B cell (primary cell): ENCODE results near the gene FPR1. TPM values are rescaled to one million over a fixed set of nuclear protein-coding genes. Genes with fewer than 3 reads are reported as not detected.

Source experiments
- ATAC-seq: fragments of 200-7000 bp; cut with Tn5 transposase; one replicate; pipeline ENCODE4 v1.10.0; 2021; ENCODE audit warnings: low read depth, mild to moderate bottlenecking, moderate number of reproducible peaks, moderate library complexity
- CTCF ChIA-PET: fragments of 350-600 bp; sonication (Branson Sonifier 250); formaldehyde crosslinking; loops from one replicate; lab custom pipeline; 2021; ENCODE audit warnings: antibody characterized with exemption, inconsistent platforms; lab: Charles Lee
- POLR2A ChIA-PET: fragments of 350-600 bp; sonication (Branson Sonifier 250); formaldehyde crosslinking; loops from one replicate; lab custom pipeline; 2021; ENCODE audit warnings: antibody characterized with exemption; lab: Charles Lee
- DNase-seq: peaks from one replicate; pipeline ENCODE4 v3.0.0; 2013
- H2AFZ ChIP-seq: 2 replicates; pipeline ENCODE4 v1.6.1; 2012; ENCODE audit warnings: mild to moderate bottlenecking, low read depth, low read length; ENCODE audit not compliant: insufficient read depth, poor library complexity, severe bottlenecking
- H3K27ac ChIP-seq, 2 donors: 1 replicate in 1 of 2; 2 replicates in 1 of 2; pipeline ENCODE4 v1.5.1; 2012 to 2013; ENCODE audit warnings: low read length in 2 of 2, mild to moderate bottlenecking in 2 of 2, moderate library complexity in 1 of 2
- H3K27me3 ChIP-seq, 4 experiments: fragments of 200-600 bp in 1 of 4; sonication (generic) in 1 of 4; replicated peaks in 1 of 4; 1 replicate in 2 of 4; 2 replicates in 2 of 4; pipeline versions ENCODE4 v1.6.1 to v1.7.0; 2013 to 2016; ENCODE audit warnings: low read length in 3 of 4, mild to moderate bottlenecking in 2 of 4, mixed read lengths in 1 of 4, moderate library complexity in 1 of 4; ENCODE audit not compliant: insufficient read depth in 4 of 4, control insufficient read depth in 3 of 4; ENCODE audit errors: control extremely low read depth in 1 of 4
- H3K36me3 ChIP-seq, 2 experiments: replicated peaks in 1 of 2; 1 replicate in 1 of 2; 2 replicates in 1 of 2; pipeline versions ENCODE4 v1.6.1 to v1.7.1; 2013; ENCODE audit warnings: low read length in 1 of 2; ENCODE audit not compliant: insufficient read depth in 2 of 2, control insufficient read depth in 1 of 2; ENCODE audit errors: control extremely low read depth in 1 of 2, extremely low read depth in 1 of 2
- H3K4me1 ChIP-seq, 2 donors: fragments of 200-600 bp in 1 of 2; sonication (generic) in 1 of 2; 1 replicate in 1 of 2; 2 replicates in 1 of 2; pipeline versions ENCODE4 v1.5.1 to v1.6.1; 2013 to 2017; ENCODE audit warnings: low read length in 2 of 2; ENCODE audit not compliant: control insufficient read depth in 2 of 2, insufficient read depth in 2 of 2
- H3K4me2 ChIP-seq: replicated peaks from 2 replicates; pipeline ENCODE3; 2012; ENCODE audit warnings: mild to moderate bottlenecking, low read depth, low read length; ENCODE audit not compliant: poor library complexity, severe bottlenecking
- H3K4me3 ChIP-seq, 5 experiments: fragments of 200-600 bp in 1 of 5; sonication (generic) in 1 of 5; 1 replicate in 3 of 5; 2 replicates in 2 of 5; pipeline versions ENCODE4 v1.5.1 to v1.7.0; 2011 to 2016; ENCODE audit warnings: low read length in 4 of 5, mild to moderate bottlenecking in 4 of 5, low read depth in 2 of 5, control low read depth in 1 of 5, moderate library complexity in 1 of 5; ENCODE audit not compliant: insufficient read depth in 1 of 5; ENCODE audit errors: control extremely low read depth in 1 of 5, extremely low read depth in 1 of 5
- H3K79me2 ChIP-seq: fragments of 200-600 bp; sonication (generic); one replicate; pipeline ENCODE4 v1.6.0; 2016; ENCODE audit warnings: low read length; ENCODE audit not compliant: control insufficient read depth, insufficient read depth
- H3K9ac ChIP-seq: fragments of 200-600 bp; sonication (generic); 2 replicates; pipeline ENCODE4 v1.6.1; 2017; ENCODE audit warnings: mild to moderate bottlenecking, low read length, moderate library complexity
- H3K9me3 ChIP-seq, 3 donors: one replicate each; pipeline versions ENCODE4 v1.6.1 to v1.7.1; 2013; ENCODE audit warnings: low read length in 2 of 3; ENCODE audit not compliant: control insufficient read depth in 2 of 3, insufficient read depth in 1 of 3; ENCODE audit errors: control extremely low read depth in 1 of 3
- H4K20me1 ChIP-seq: 2 replicates; pipeline ENCODE4 v1.6.0; 2012; ENCODE audit warnings: mild to moderate bottlenecking, low read length; ENCODE audit not compliant: insufficient read depth, control insufficient read depth, poor library complexity, severe bottlenecking
- H3K27ac Mint-ChIP-seq: one replicate; pipeline ENCODE4 v1.8.0; 2021; ENCODE audit warnings: mixed read lengths
- H3K27me3 Mint-ChIP-seq: one replicate; pipeline ENCODE4 v1.8.0; 2021; ENCODE audit warnings: mixed read lengths
- H3K4me1 Mint-ChIP-seq: one replicate; pipeline ENCODE4 v1.8.0; 2021; ENCODE audit warnings: mixed read lengths
- H3K4me3 Mint-ChIP-seq: one replicate; pipeline ENCODE4 v1.8.0; 2021; ENCODE audit warnings: mixed read lengths
- H3K9me3 Mint-ChIP-seq: one replicate; pipeline ENCODE4 v1.8.0; 2022; ENCODE audit warnings: mixed read lengths; ENCODE audit not compliant: insufficient read depth
- CTCF ChIP-seq: fragments of 200-600 bp; IDR thresholded peaks from one replicate; pipeline ENCODE4 v1.8.0; 2022; ENCODE audit warnings: antibody characterized with exemption, mild to moderate bottlenecking
- EZH2 ChIP-seq: IDR thresholded peaks from 2 replicates; pipeline ENCODE4 v1.6.1; 2012; ENCODE audit warnings: borderline replicate concordance, low read depth, mild to moderate bottlenecking, moderate library complexity, low read length; ENCODE audit not compliant: insufficient read depth, poor library complexity, severe bottlenecking
- WGBS: methylation state at CpG from one replicate; pipeline ENCODE4 v1.1.5; 2013; ENCODE audit warnings: missing lambda C conversion rate; ENCODE audit not compliant: insufficient coverage; 5-methylcytosine and 5-hydroxymethylcytosine counted together
- intact Hi-C: fragments of 100-400 bp; cut with micrococcal nuclease; formaldehyde crosslinking; loops from one replicate; pipeline ENCODE4 v1.10.0; 2022
- polyA plus RNA-seq: library from polyadenylated mRNA; depleted of rRNA; stranded (reverse); fragments of >200 nt; gene quantifications from 2 replicates; pipeline ENCODE4 v1.2.3, GENCODE V29; 2012
- total RNA-seq, 2 donors: library from RNA; stranded (reverse); fragments of 120-200 nt in 1 of 2; gene quantifications; 1 replicate in 1 of 2; 2 replicates in 1 of 2; pipeline versions ENCODE4 v1.2.3 to v1.2.4, GENCODE V29; 2013 to 2022

The FPR1 gene
- total and polyA plus RNA-seq, 2 donors (not counting 1 experiment from before 2014, with no cell fraction given) = 0.17 to 1.1 TPM

GRCh38 chr19:51722492-51722891, 29.2 kb downstream of the FPR1 start:
- WGBS = no CpG with 5 or more reads among the region's 2 CpGs
- intact Hi-C loops = no loop called here
- ChIA-PET CTCF (no interaction called here), POLR2A (no interaction called here)
- TF ChIP-seq CTCF (no peak), EZH2 (no peak)
- Mint-ChIP-seq H3K4me1 (peaks cover 9% of the 10 kb centered on the region), H3K9me3 (peaks cover 2% of the 10 kb centered on the region), H3K27me3 (peaks cover 55% of the 10 kb centered on the region), H3K4me3 (no peak overlapping the region), H3K27ac (no peak overlapping the region)
- no peak overlapping the region for H3K27ac ChIP-seq
- ATAC-seq = no peak
- H3K4me3 ChIP-seq = no peak overlapping the region
- no peaks in the 10 kb centered on the region for H3K79me2 ChIP-seq
- H3K27me3 ChIP-seq = peaks cover 0 to 57% (median 18%) of the 10 kb centered on the region in 4 experiments
- no peak for DNase-seq
- peaks cover 0 to 7% of the 10 kb centered on the region in 2 donors for H3K4me1 ChIP-seq
- peaks cover 0 to 38% (median 3%) of the 10 kb centered on the region in 3 donors for H3K9me3 ChIP-seq
- H3K4me2 ChIP-seq = no peak overlapping the region
- H4K20me1 ChIP-seq = no peaks in the 10 kb centered on the region
- no peak overlapping the region for H3K9ac ChIP-seq
- no peaks in the 10 kb centered on the region for H3K36me3 ChIP-seq
- H2AFZ ChIP-seq = no peak overlapping the region

GRCh38 chr19:51721905-51722304, 29.8 kb downstream of the FPR1 start:
- no peaks in the 10 kb centered on the region for H4K20me1 ChIP-seq
- Mint-ChIP-seq H3K4me1 (peaks cover 9% of the 10 kb centered on the region), H3K27me3 (peaks cover 55% of the 10 kb centered on the region), H3K9me3 (peaks cover 2% of the 10 kb centered on the region), H3K27ac (no peak overlapping the region), H3K4me3 (no peak overlapping the region)
- no peaks in the 10 kb centered on the region for H3K36me3 ChIP-seq
- intact Hi-C loops = no loop called here
- no peak overlapping the region for H3K4me2 ChIP-seq
- ChIA-PET CTCF (no interaction called here), POLR2A (no interaction called here)
- ATAC-seq (no peak), DNase-seq (no peak)
- no peak overlapping the region for H3K9ac ChIP-seq
- H3K79me2 ChIP-seq = no peaks in the 10 kb centered on the region
- TF ChIP-seq EZH2 (no peak), CTCF (no peak)
- peaks cover 0 to 33% (median 3%) of the 10 kb centered on the region in 3 donors for H3K9me3 ChIP-seq
- no peak overlapping the region for H2AFZ ChIP-seq
- no peak overlapping the region for H3K4me3 ChIP-seq
- H3K27ac ChIP-seq = no peak overlapping the region
- peaks cover 0 to 7% of the 10 kb centered on the region in 2 donors for H3K4me1 ChIP-seq
- WGBS = no CpG with 5 or more reads among the region's 7 CpGs
- peaks cover 0 to 51% (median 16%) of the 10 kb centered on the region in 4 experiments for H3K27me3 ChIP-seq
